GM18861 (cell line): ENCODE results near the gene TMEM62.
"Not testable (repeated sequence)": the region's sequence is repeated elsewhere in the genome, so short reads cannot be mapped to it uniquely, and the experiment has no call there.

ENCODE experiments used
- ATAC-seq: cut with Tn5 transposase; IDR thresholded peaks from one replicate; pipeline ENCODE4 v1.9.1; 2021; ENCODE audit not compliant: unreplicated experiment

Gene TMEM62

DNA sequence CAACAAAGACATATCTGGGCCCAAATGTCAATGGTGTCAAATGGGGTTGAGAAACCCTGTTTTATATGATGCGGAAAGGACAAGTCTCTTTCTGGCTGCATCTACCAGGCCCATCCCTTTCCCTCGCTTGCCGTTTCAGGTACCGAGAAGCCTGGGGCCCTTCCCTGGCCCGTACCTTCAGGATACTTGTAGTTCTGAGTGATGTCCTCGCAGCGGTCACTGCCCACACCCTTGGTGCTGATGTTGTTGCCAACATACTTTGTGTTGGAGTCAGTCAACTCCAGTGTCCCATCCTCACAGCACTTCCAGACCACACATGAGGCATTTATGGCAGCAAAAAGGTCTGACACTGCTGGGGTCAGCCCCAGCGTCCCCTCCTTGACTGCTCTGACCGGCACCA lies 73.6 kb downstream of the TMEM62 start:
- ATAC-seq: no peak

DNA sequence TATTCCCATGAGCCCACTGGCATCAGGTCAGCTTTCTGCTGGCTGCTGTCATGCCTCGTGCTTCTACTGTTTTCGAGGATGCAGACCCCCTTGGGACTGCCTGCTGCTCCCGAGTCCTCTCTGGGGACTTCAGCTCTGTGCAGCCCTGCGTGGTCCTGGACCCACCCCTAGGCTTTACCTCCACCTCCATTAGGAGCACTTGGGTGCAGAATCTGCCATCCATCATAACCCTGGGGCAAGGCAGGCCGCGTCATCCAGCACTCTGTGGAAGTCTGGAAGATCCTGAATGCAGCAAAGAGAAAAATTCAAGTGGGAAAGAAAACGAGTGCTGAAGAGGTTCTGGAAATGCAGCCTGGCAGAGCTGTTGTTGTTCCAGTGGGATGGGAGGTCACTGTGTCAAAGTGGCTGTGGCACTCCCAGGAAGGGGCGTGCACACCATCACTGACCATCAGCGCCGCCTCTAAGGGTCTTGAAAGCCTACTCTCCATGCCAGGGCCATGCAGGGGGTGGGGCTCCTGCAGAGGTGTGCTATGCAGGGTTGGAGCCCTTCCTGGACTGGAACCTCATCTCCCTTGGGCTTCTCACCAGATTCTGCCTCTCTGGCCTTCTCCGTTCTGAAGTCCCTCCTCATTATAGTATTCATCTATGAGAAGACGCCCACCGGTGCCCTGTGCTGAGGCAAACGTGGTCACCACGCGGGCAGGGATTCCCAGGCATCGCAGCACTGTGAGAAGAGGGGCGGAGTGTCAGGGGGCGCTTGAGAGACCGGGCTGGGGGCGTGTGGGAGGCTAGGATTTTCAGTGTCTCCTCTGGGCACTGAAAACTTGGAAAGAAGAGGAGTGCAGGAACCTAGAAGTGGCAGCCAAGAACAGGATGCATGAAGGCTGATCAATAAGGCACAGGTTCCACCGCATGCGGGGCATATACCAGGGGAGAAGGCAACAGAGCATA lies 74.9 kb downstream of the TMEM62 start:
- ATAC-seq: no peak

DNA sequence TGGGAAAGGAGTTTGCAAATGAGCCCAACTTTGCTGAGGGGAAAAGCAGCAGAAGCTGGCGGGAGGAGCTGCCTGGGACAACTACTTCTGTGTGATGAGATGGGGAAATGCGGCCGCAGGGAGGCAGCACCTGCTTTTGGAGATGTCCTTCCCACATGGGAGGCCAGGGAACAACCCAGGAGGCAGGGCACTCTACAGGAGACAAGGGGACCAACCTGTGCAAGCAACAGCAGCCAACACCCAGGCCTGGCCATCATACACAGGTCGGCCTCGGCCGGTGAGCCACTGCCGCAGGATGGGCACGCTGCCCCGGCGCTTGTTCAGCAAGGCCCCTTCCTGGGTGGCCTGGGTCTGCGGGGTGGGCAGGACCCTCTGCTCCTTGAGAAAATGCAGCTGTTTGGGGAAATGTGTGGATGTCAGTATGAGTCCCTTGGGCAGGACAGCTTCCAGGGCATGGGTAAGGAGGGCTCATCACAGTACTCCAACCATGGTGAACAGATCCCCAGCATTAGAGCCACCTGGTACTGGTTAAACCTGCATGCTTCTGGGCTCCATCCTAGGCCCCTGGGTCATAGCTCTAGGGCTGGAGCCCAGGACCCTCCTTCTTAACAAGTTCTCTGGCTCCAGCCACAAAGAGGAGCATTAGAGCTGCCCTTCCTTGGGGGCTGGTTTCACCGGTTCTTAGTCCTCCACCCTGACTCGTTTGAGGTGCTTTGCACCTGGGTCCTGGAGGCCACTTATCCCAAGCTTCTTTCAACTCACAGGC lies 75.9 kb downstream of the TMEM62 start:
- no peak for ATAC-seq

GRCh38 chr15:43210172-43210745 lies 76.9 kb downstream of the TMEM62 start:
- ATAC-seq: no peak

DNA sequence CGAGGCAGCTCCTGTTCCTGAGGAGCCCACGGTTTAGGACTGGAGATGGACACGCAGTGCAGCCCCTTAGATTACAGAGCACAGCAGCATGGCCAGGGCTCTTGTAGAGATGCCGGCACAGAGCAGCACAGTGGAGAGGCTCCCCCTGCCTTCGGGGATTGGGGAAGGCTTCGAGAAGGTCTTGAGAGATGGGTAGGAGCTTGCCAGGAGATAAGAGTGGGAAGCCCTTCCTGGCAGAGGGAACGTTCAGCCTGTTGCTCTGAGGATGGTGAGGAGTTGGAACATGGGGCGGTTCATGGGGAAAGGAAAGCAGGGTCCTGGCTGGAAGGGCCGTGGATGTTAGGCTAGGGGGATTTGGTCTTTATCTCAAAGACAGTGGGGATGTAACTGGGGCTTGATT lies 77.4 kb downstream of the TMEM62 start:
- no peak for ATAC-seq

DNA sequence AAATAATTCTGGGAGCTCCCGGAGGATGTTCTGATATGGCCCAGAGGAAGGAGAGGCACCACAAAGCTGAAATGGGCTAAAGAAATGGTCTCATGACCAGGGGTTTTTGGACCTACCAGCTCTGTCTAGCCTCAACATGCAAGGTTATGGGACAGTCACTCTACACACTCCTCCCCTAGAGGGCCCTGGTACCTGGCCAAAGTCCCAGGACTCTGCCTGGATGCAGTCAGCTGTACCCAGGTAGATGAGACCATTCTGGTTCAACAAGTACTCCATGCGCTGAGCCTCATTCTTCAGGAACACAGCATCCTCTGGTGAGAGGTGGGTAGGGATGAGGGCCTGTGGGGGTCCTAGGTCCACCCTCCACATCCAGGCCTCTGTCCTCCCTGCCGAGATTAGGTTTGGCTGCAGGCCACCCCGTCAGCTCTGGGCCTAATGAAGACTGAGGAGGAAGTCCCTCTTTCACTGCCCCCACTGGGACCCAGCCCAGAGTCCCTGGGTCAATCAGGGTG lies 77.9 kb downstream of the TMEM62 start:
- ATAC-seq: no peak

DNA sequence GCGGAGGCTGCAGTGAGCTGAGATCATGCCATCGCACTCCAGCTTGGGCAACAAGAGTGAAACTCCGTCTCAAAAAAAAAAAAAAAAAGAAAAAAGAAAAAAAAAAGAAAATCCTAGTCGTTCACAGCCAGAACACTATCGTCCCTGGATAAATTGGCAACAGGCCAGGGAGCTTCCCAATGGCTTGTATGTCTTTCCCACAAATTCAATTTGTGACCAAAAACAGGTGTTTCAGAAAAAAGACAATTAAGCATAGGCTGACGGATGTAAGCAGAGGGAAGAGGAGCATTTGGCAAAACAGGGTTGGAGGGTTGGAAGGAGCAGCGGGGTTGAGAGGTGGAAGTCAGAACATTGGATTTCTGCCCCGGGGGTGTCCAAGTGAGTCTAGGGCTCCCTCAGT lies 78.9 kb downstream of the TMEM62 start:
- ATAC-seq: no peak

DNA sequence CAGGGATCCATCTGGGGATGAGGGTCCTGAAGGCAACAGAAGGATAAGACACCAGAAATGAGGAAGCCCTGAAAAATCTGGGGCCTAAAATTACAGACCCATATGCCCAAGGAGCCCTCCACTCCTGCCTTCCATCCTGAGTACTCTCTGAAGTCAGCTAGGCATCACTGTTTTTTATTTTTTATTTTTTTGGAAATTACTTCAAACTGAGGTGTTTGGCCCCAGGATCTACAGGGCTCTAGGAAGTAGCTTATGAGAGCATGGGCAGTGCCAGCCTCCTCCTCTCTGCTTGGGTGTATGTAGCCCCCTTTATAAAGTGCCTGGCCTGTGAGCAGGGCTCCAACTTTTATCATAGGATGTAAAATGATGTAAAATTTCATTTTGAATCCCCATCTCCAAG lies 79.6 kb downstream of the TMEM62 start:
- no peak for ATAC-seq

DNA sequence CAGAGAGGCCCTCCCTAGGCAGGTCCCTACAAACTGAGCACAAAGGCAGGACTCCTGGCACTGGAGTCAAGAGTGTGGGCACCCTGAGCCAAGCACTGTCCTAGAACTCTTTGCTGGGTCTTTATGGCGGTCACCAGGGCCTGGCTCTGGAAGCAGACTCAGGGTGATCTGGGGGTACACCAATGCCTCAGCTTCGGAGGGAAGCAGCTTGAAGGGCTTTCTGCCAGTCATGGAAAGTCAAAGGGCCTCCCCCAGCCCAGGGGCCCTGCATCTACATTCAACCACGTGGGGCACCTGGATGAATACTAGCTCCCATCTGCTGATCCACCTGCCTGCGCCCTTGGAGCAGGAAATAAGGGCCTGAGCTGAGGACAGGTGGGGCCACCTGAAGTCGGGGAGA lies 80.1 kb downstream of the TMEM62 start:
- no peak for ATAC-seq

- ATAC-seq: no peak
These were observed 80.8 kb downstream of the TMEM62 start for GRCh38 chr15:43214169-43214568.

DNA sequence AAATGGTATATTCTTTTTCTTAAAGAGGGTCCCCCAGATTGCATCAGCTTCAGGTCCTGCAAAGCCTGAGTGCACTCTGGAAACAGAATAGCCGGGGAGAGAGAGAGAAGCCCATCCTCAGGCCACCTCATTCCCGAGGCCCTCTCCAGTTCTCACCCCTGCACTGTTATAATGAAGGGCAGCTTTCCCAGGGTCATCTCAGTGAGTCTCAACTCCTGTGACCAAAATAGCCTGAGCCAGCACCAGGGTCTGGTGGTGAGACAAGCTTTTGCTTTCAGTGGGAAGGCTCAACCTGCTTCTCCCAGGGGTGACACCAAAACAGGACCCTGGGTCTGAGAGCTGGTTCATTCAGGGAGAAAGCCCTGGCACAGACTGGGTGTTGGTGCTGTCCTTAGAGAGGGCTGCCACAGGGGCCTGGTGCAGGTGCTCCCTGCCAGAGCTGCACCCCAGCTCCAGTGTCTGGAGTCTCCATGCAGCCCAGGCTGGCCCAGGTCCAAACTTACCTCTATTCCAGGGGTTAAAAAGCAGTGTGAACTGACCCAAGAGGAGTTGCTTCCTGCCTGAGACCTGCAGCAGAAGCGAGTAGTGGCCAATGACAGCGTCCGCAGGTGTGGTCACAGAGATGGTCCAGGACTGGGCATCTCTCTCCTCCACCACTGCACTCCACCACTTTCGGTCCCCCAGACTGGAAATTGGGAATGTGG lies 81.4 kb downstream of the TMEM62 start:
- ATAC-seq: no peak

GRCh38 chr15:43215961-43216360 lies 82.6 kb downstream of the TMEM62 start:
- ATAC-seq: no peak

DNA sequence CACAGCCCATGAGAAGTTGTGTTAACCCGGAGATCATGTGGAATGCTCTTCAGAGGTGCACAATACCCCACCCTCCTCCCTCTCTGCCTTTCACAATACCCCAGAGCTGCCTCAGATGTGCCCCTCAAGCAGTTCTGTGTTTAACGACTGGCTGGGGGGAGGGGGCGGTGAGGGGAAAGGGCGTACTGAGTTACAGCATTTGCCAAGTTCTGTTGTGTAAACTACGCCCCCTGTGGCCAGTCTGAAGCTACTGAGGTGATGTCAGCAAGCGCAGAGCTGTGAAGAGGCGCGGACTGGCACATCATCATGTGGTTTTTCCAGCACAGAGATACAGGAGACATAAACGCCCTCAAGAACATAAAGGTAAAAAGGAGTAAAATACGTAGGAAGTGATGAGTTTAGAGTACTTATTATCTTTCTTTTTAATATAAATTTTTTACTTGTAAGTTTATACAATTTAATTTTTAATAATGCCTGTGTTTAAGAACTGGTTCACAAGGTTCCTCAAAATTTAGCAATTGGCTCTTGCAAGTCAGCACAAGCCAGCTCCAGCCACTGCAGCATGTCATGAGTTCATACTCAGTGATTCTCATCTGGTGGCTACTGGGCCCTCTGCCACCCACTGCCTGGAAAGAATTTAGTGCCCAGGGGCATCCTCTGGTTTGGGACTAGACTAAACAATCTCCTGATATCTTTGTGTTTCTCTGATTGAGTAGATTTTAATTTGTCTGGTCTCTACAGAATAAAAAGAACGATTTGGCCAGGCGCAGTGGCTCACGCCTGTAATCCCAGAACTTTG lies 85.7 kb downstream of the TMEM62 start:
- ATAC-seq: no peak

- no peak for ATAC-seq
These were observed 86.8 kb downstream of the TMEM62 start for GRCh38 chr15:43219929-43220928.

DNA sequence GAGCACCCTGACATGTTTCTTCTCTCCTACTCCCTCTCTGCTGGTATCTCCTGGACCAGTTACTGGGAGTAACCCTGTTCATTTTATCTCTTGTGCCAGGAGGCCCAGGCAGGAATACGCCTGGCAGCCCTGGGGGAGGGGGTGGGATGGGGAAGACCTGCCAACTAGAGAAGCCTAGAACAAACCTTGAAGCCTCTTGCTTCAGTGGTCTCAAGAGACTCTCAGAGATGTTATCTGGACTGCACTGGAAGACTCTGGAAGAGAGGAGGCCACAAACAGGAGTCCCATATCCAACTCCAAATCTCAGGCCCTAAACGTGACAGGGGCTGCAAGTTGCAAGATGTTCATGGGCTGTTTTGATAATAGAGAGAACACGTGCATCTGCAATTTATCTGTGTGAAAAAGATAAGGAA lies 87.6 kb downstream of the TMEM62 start, which contains the start of gene EPB42:
TSS of gene EPB42 (minus strand) at position 28 of the 413 bp plus-strand sequence. CDS start 193 bp downstream, outside the sequence.
- ATAC-seq: no peak

GRCh38 chr15:43221422-43221821 lies 88.0 kb downstream of the TMEM62 start:
- ATAC-seq: no peak

DNA sequence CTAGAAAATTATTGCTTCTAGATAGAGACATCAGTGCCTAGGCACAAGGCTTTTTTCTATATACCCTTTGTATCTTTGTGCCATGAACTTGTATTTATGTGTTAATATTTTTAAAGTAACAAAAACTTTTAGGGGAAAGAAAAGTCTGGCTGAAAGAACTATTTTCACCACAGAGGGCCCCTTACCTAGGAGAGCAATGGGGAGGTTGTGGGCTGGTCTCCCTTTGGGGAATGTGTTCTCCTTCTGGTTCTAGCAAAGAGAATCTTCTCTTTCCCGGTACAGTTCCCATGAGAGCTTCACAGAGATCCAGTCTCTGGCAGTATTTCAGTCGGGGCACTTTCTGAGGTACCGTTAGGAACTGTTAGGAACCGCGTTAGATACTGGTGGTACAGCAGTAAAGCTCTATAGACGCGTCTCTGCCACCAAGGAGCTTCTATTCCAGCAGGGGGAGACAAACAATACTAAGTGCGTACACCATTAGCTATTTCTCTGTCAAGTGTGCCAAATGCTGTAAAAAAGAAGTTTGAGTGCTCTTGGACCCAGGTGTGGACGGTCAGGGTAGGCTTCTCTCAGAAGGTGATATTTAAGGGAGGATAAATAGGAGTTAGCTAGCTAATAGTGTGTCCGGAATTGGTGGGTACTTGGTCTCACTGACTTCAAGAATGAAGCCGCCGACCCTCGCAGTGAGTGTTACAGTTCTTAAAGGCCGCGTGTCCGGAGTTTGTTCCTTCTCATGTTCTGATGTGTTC lies 92.0 kb downstream of the TMEM62 start:
- ATAC-seq: no peak

GRCh38 chr15:43225950-43226255 lies 92.5 kb downstream of the TMEM62 start:
- ATAC-seq: not testable (repeated sequence)
